ENCODE measurements around the gene FCGBP.
"Not testable (repeated sequence)": the region's sequence is repeated elsewhere in the genome, so short reads cannot be mapped to it uniquely, and the experiment has no call there.

Gene FCGBP

GRCh38 chr19:39919976-39920375 lies 14.5 kb downstream of the FCGBP start:
- in situ Hi-C loops (cut with MboI; ENCODE audit: low sequenced_read_pairs): no loop called here

- in situ Hi-C loops (cut with MboI; ENCODE audit: low sequenced_read_pairs): no loop called here
Observed at GRCh38 chr19:39918183-39918651, 16.2 kb downstream of the FCGBP start.

- in situ Hi-C loops (cut with MboI; ENCODE audit: low sequenced_read_pairs): no loop called here
Observed at GRCh38 chr19:39917561-39918182, 16.8 kb downstream of the FCGBP start.

- in situ Hi-C loops (cut with MboI; ENCODE audit: low sequenced_read_pairs): no loop called here
Observed at GRCh38 chr19:39916851-39917396, 17.5 kb downstream of the FCGBP start.

- in situ Hi-C loops (cut with MboI; ENCODE audit: low sequenced_read_pairs): no loop called here
Observed at GRCh38 chr19:39916236-39916635, 18.2 kb downstream of the FCGBP start.

- in situ Hi-C loops (cut with MboI; ENCODE audit: low sequenced_read_pairs): no loop called here
Observed at GRCh38 chr19:39915848-39916215, 18.6 kb downstream of the FCGBP start.

- in situ Hi-C loops (cut with MboI; ENCODE audit: low sequenced_read_pairs): no loop called here
Observed at GRCh38 chr19:39915101-39915847, 19.2 kb downstream of the FCGBP start.

GRCh38 chr19:39913682-39914333 lies 20.6 kb downstream of the FCGBP start:
- in situ Hi-C loops (cut with MboI; ENCODE audit: low sequenced_read_pairs): no loop called here

- in situ Hi-C loops (cut with MboI; ENCODE audit: low sequenced_read_pairs): no loop called here
Observed at GRCh38 chr19:39908803-39909202, 25.6 kb downstream of the FCGBP start.

GRCh38 chr19:39906820-39907611 lies 27.4 kb downstream of the FCGBP start:
- in situ Hi-C loops (cut with MboI; ENCODE audit: low sequenced_read_pairs): no loop called here

- in situ Hi-C loops (cut with MboI; ENCODE audit: low sequenced_read_pairs): no loop called here
Observed at GRCh38 chr19:39906283-39906682, 28.2 kb downstream of the FCGBP start.

- in situ Hi-C loops (cut with MboI; ENCODE audit: low sequenced_read_pairs): not testable (repeated sequence)
Observed at GRCh38 chr19:39903486-39904091, 30.8 kb downstream of the FCGBP start.

GRCh38 chr19:39902326-39902725 lies 32.1 kb downstream of the FCGBP start:
- in situ Hi-C loops (cut with MboI; ENCODE audit: low sequenced_read_pairs): not testable (repeated sequence)

- in situ Hi-C loops (cut with MboI; ENCODE audit: low sequenced_read_pairs): not testable (repeated sequence)
Observed at GRCh38 chr19:39901681-39902080, 32.8 kb downstream of the FCGBP start.

GRCh38 chr19:39898858-39899257 lies 35.6 kb downstream of the FCGBP start:
- in situ Hi-C loops (cut with MboI; ENCODE audit: low sequenced_read_pairs): not testable (repeated sequence)

- in situ Hi-C loops (cut with MboI; ENCODE audit: low sequenced_read_pairs): not testable (repeated sequence)
Observed at GRCh38 chr19:39897511-39898245, 36.8 kb downstream of the FCGBP start.

GRCh38 chr19:39895096-39895495 lies 39.3 kb downstream of the FCGBP start:
- in situ Hi-C loops (cut with MboI; ENCODE audit: low sequenced_read_pairs): not testable (repeated sequence)

- in situ Hi-C loops (cut with MboI; ENCODE audit: low sequenced_read_pairs): not testable (repeated sequence)
Observed at GRCh38 chr19:39894236-39894606, 40.2 kb downstream of the FCGBP start.

- in situ Hi-C loops (cut with MboI; ENCODE audit: low sequenced_read_pairs): not testable (repeated sequence)
Observed at GRCh38 chr19:39893366-39894235, 40.8 kb downstream of the FCGBP start.

Data from HL-60/S4 treated with phorbol 12-myristate 13-acetate at 8.2 ng/mL for 4 days and 3 days (cell line).